Measurements from ENCODE around the gene C7.
"Not testable (repeated sequence)": the region's sequence is repeated elsewhere in the genome, so short reads cannot be mapped to it uniquely, and the experiment has no call there.

Gene C7

GRCh38 chr5:40879163-40879942, 29.9 kb upstream of the C7 start:
- Histone ChIP-seq H3K4me1 (ENCODE audit: control insufficient read depth, insufficient read depth, low read length, poor library complexity, severe bottlenecking) (no peaks in the 10 kb centered on the region), H3K27me3 (replicated peaks; ENCODE audit: control insufficient read depth, insufficient read depth, low read length, poor library complexity, severe bottlenecking) (no peaks in the 10 kb centered on the region), H3K27ac (ENCODE audit: insufficient read depth, low read length, poor library complexity, severe bottlenecking) (no peak overlapping the region), H3K9me3 (ENCODE audit: control insufficient read depth, low read length) (no peaks in the 10 kb centered on the region), H3K4me3 (ENCODE audit: insufficient read depth, low read depth, low read length, poor library complexity, severe bottlenecking) (no peak overlapping the region), H3K36me3 (ENCODE audit: control insufficient read depth, insufficient read depth, low read length) (no peaks in the 10 kb centered on the region)
- DNase-seq, result no peak

- H3K27ac ChIP-seq (ENCODE audit: insufficient read depth, low read length, poor library complexity, severe bottlenecking), result no peak overlapping the region
- no peaks in the 10 kb centered on the region for H3K4me1 ChIP-seq (ENCODE audit: control insufficient read depth, insufficient read depth, low read length, poor library complexity, severe bottlenecking)
- H3K4me3 ChIP-seq (ENCODE audit: insufficient read depth, low read depth, low read length, poor library complexity, severe bottlenecking), result no peak overlapping the region
- no peaks in the 10 kb centered on the region for H3K9me3 ChIP-seq (ENCODE audit: control insufficient read depth, low read length)
- H3K27me3 ChIP-seq (replicated peaks; ENCODE audit: control insufficient read depth, insufficient read depth, low read length, poor library complexity, severe bottlenecking), result no peaks in the 10 kb centered on the region
- H3K36me3 ChIP-seq (ENCODE audit: control insufficient read depth, insufficient read depth, low read length), result no peaks in the 10 kb centered on the region
- no peak for DNase-seq
Observed at GRCh38 chr5:40882291-40882690, 27.0 kb upstream of the C7 start.

- H3K4me3 ChIP-seq (ENCODE audit: insufficient read depth, low read depth, low read length, poor library complexity, severe bottlenecking); H3K9me3 ChIP-seq (ENCODE audit: control insufficient read depth, low read length); H3K27me3 ChIP-seq (replicated peaks; ENCODE audit: control insufficient read depth, insufficient read depth, low read length, poor library complexity, severe bottlenecking); H3K4me1 ChIP-seq (ENCODE audit: control insufficient read depth, insufficient read depth, low read length, poor library complexity, severe bottlenecking); H3K36me3 ChIP-seq (ENCODE audit: control insufficient read depth, insufficient read depth, low read length); DNase-seq; H3K27ac ChIP-seq (ENCODE audit: insufficient read depth, low read length, poor library complexity, severe bottlenecking): not testable (repeated sequence)
Observed at GRCh38 chr5:40883051-40883450, 26.2 kb upstream of the C7 start.

GRCh38 chr5:40895440-40896425, 13.6 kb upstream of the C7 start:
- not testable (repeated sequence) for H3K27me3 ChIP-seq (replicated peaks; ENCODE audit: control insufficient read depth, insufficient read depth, low read length, poor library complexity, severe bottlenecking); H3K4me1 ChIP-seq (ENCODE audit: control insufficient read depth, insufficient read depth, low read length, poor library complexity, severe bottlenecking); H3K36me3 ChIP-seq (ENCODE audit: control insufficient read depth, insufficient read depth, low read length); DNase-seq; H3K27ac ChIP-seq (ENCODE audit: insufficient read depth, low read length, poor library complexity, severe bottlenecking); H3K4me3 ChIP-seq (ENCODE audit: insufficient read depth, low read depth, low read length, poor library complexity, severe bottlenecking); H3K9me3 ChIP-seq (ENCODE audit: control insufficient read depth, low read length)

- DNase-seq, result no peak
- Histone ChIP-seq H3K27me3 (replicated peaks; ENCODE audit: control insufficient read depth, insufficient read depth, low read length, poor library complexity, severe bottlenecking) (no peaks in the 10 kb centered on the region), H3K36me3 (ENCODE audit: control insufficient read depth, insufficient read depth, low read length) (no peaks in the 10 kb centered on the region), H3K4me1 (ENCODE audit: control insufficient read depth, insufficient read depth, low read length, poor library complexity, severe bottlenecking) (no peaks in the 10 kb centered on the region), H3K4me3 (ENCODE audit: insufficient read depth, low read depth, low read length, poor library complexity, severe bottlenecking) (no peak overlapping the region), H3K9me3 (ENCODE audit: control insufficient read depth, low read length) (no peaks in the 10 kb centered on the region), H3K27ac (ENCODE audit: insufficient read depth, low read length, poor library complexity, severe bottlenecking) (no peak overlapping the region)
Observed at GRCh38 chr5:40904205-40904993, 4.9 kb upstream of the C7 start.

- H3K27me3 ChIP-seq (replicated peaks; ENCODE audit: control insufficient read depth, insufficient read depth, low read length, poor library complexity, severe bottlenecking), result no peaks in the 10 kb centered on the region
- no peak overlapping the region for H3K4me3 ChIP-seq (ENCODE audit: insufficient read depth, low read depth, low read length, poor library complexity, severe bottlenecking)
- H3K9me3 ChIP-seq (ENCODE audit: control insufficient read depth, low read length), result no peaks in the 10 kb centered on the region
- no peak overlapping the region for H3K27ac ChIP-seq (ENCODE audit: insufficient read depth, low read length, poor library complexity, severe bottlenecking)
- no peaks in the 10 kb centered on the region for H3K4me1 ChIP-seq (ENCODE audit: control insufficient read depth, insufficient read depth, low read length, poor library complexity, severe bottlenecking)
- no peaks in the 10 kb centered on the region for H3K36me3 ChIP-seq (ENCODE audit: control insufficient read depth, insufficient read depth, low read length)
- no peak for DNase-seq
Observed at GRCh38 chr5:40904994-40905306, 4.3 kb upstream of the C7 start.

GRCh38 chr5:40906351-40906751, 2.9 kb upstream of the C7 start:
- DNase-seq, result no peak
- Histone ChIP-seq H3K27ac (ENCODE audit: insufficient read depth, low read length, poor library complexity, severe bottlenecking) (no peak overlapping the region), H3K4me1 (ENCODE audit: control insufficient read depth, insufficient read depth, low read length, poor library complexity, severe bottlenecking) (no peaks in the 10 kb centered on the region), H3K9me3 (ENCODE audit: control insufficient read depth, low read length) (no peaks in the 10 kb centered on the region), H3K36me3 (ENCODE audit: control insufficient read depth, insufficient read depth, low read length) (no peaks in the 10 kb centered on the region), H3K27me3 (replicated peaks; ENCODE audit: control insufficient read depth, insufficient read depth, low read length, poor library complexity, severe bottlenecking) (no peaks in the 10 kb centered on the region), H3K4me3 (ENCODE audit: insufficient read depth, low read depth, low read length, poor library complexity, severe bottlenecking) (no peak overlapping the region)

GRCh38 chr5:40909723-40910122, 426 bp downstream of the C7 start:
- H3K4me3 ChIP-seq (ENCODE audit: insufficient read depth, low read depth, low read length, poor library complexity, severe bottlenecking), result no peak overlapping the region
- no peaks in the 10 kb centered on the region for H3K4me1 ChIP-seq (ENCODE audit: control insufficient read depth, insufficient read depth, low read length, poor library complexity, severe bottlenecking)
- H3K36me3 ChIP-seq (ENCODE audit: control insufficient read depth, insufficient read depth, low read length), result no peaks in the 10 kb centered on the region
- no peak overlapping the region for H3K27ac ChIP-seq (ENCODE audit: insufficient read depth, low read length, poor library complexity, severe bottlenecking)
- H3K9me3 ChIP-seq (ENCODE audit: control insufficient read depth, low read length), result no peaks in the 10 kb centered on the region
- no peaks in the 10 kb centered on the region for H3K27me3 ChIP-seq (replicated peaks; ENCODE audit: control insufficient read depth, insufficient read depth, low read length, poor library complexity, severe bottlenecking)
- no peak for DNase-seq

- H3K4me1 ChIP-seq (ENCODE audit: control insufficient read depth, insufficient read depth, low read length, poor library complexity, severe bottlenecking), result no peaks in the 10 kb centered on the region
- H3K36me3 ChIP-seq (ENCODE audit: control insufficient read depth, insufficient read depth, low read length), result no peaks in the 10 kb centered on the region
- H3K4me3 ChIP-seq (ENCODE audit: insufficient read depth, low read depth, low read length, poor library complexity, severe bottlenecking), result no peak overlapping the region
- no peaks in the 10 kb centered on the region for H3K27me3 ChIP-seq (replicated peaks; ENCODE audit: control insufficient read depth, insufficient read depth, low read length, poor library complexity, severe bottlenecking)
- no peaks in the 10 kb centered on the region for H3K9me3 ChIP-seq (ENCODE audit: control insufficient read depth, low read length)
- no peak for DNase-seq
- no peak overlapping the region for H3K27ac ChIP-seq (ENCODE audit: insufficient read depth, low read length, poor library complexity, severe bottlenecking)
Observed at GRCh38 chr5:40911266-40911665, 2.0 kb downstream of the C7 start.

Measured in effector memory CD4-positive, alpha-beta T cell (primary cell).